WERI-Rb-1 (cell line): ENCODE results near the gene L1TD1.

Experiments
- DNase-seq: peaks from one replicate; pipeline ENCODE4 v3.0.0-alpha.2; 2020
- H3K27ac ChIP-seq: fragments of 250-450 bp; sonication (Bioruptor Pico); 2 replicates; pipeline ENCODE4 v1.5.1; 2020; ENCODE audit warnings: mild to moderate bottlenecking, moderate library complexity
- H3K27me3 ChIP-seq: fragments of 250-450 bp; sonication (Bioruptor Pico); 2 replicates; pipeline ENCODE4 v1.5.1; 2021; ENCODE audit warnings: mild to moderate bottlenecking, low read depth, moderate library complexity; ENCODE audit not compliant: insufficient read depth, severe bottlenecking
- H3K36me3 ChIP-seq: fragments of 250-450 bp; sonication (Bioruptor Pico); 2 replicates; pipeline ENCODE4 v1.5.1; 2020; ENCODE audit warnings: mild to moderate bottlenecking, moderate library complexity
- H3K4me3 ChIP-seq: 2 replicates; pipeline ENCODE4 v1.5.1; 2011; ENCODE audit warnings: low read depth, mild to moderate bottlenecking, control low read depth, low read length
- H3K9me3 ChIP-seq: fragments of 250-450 bp; sonication (Bioruptor Pico); 2 replicates; pipeline ENCODE4 v1.5.1; 2021; ENCODE audit warnings: mild to moderate bottlenecking, moderate library complexity; ENCODE audit not compliant: severe bottlenecking
- CTCF ChIP-seq: IDR thresholded peaks from 2 replicates; pipeline ENCODE4 v1.5.1; 2011; ENCODE audit warnings: low read depth, mild to moderate bottlenecking, control low read depth, inconsistent platforms, low read length

The L1TD1 gene

GRCh38 chr1:62222321-62222720 lies 27.7 kb downstream of the L1TD1 start:
- DNase-seq, result no peak
- no peak for TF ChIP-seq CTCF
- no peaks in the 10 kb centered on the region for H3K9me3 ChIP-seq

GRCh38 chr1:62224182-62224581 lies 29.5 kb downstream of the L1TD1 start:
- H3K27me3 ChIP-seq, result no peaks in the 10 kb centered on the region
- no peak overlapping the region for H3K27ac ChIP-seq
- no peaks in the 10 kb centered on the region for H3K36me3 ChIP-seq
- TF ChIP-seq CTCF, result no peak
- no peak overlapping the region for H3K4me3 ChIP-seq
- no peak for DNase-seq
- H3K9me3 ChIP-seq, result no peaks in the 10 kb centered on the region

More at GRCh38 chr1:62222321-62222720, 27.7 kb downstream of the L1TD1 start:
- no peak overlapping the region for H3K27ac ChIP-seq
- no peaks in the 10 kb centered on the region for H3K36me3 ChIP-seq
- no peaks in the 10 kb centered on the region for H3K27me3 ChIP-seq
- no peak overlapping the region for H3K4me3 ChIP-seq

- Histone ChIP-seq H3K4me3 (no peak overlapping the region), H3K27me3 (no peaks in the 10 kb centered on the region), H3K36me3 (no peaks in the 10 kb centered on the region), H3K27ac (no peak overlapping the region), H3K9me3 (no peaks in the 10 kb centered on the region)
- TF ChIP-seq CTCF, result no peak
- DNase-seq, result no peak
These were observed 32.8 kb downstream of the L1TD1 start for GRCh38 chr1:62227496-62227895.

GRCh38 chr1:62228136-62228882 lies 33.7 kb downstream of the L1TD1 start:
- Histone ChIP-seq H3K36me3 (no peaks in the 10 kb centered on the region), H3K27ac (no peak overlapping the region), H3K27me3 (no peaks in the 10 kb centered on the region), H3K9me3 (no peaks in the 10 kb centered on the region), H3K4me3 (no peak overlapping the region)
- no peak for DNase-seq
- no peak for TF ChIP-seq CTCF

- H3K9me3 ChIP-seq, result no peaks in the 10 kb centered on the region
- no peak overlapping the region for H3K27ac ChIP-seq
- no peaks in the 10 kb centered on the region for H3K36me3 ChIP-seq
- DNase-seq, result no peak
- no peak for TF ChIP-seq CTCF
- no peak overlapping the region for H3K4me3 ChIP-seq
- no peaks in the 10 kb centered on the region for H3K27me3 ChIP-seq
These were observed 34.2 kb downstream of the L1TD1 start for GRCh38 chr1:62228883-62229187.

- no peak for DNase-seq
- Histone ChIP-seq H3K4me3 (no peak overlapping the region), H3K27ac (no peak overlapping the region), H3K27me3 (no peaks in the 10 kb centered on the region), H3K36me3 (no peaks in the 10 kb centered on the region), H3K9me3 (no peaks in the 10 kb centered on the region)
- TF ChIP-seq CTCF, result no peak
These were observed 34.8 kb downstream of the L1TD1 start for GRCh38 chr1:62229468-62229867.
